ENCODE data around the gene INS. TPM values are rescaled to one million over a fixed set of nuclear protein-coding genes. Genes with fewer than 3 reads are reported as not detected.

INS gene
- total and polyA plus RNA-seq, 2 of the 4 experiments (the other 2 are of a cell fraction): not detected

DNA sequence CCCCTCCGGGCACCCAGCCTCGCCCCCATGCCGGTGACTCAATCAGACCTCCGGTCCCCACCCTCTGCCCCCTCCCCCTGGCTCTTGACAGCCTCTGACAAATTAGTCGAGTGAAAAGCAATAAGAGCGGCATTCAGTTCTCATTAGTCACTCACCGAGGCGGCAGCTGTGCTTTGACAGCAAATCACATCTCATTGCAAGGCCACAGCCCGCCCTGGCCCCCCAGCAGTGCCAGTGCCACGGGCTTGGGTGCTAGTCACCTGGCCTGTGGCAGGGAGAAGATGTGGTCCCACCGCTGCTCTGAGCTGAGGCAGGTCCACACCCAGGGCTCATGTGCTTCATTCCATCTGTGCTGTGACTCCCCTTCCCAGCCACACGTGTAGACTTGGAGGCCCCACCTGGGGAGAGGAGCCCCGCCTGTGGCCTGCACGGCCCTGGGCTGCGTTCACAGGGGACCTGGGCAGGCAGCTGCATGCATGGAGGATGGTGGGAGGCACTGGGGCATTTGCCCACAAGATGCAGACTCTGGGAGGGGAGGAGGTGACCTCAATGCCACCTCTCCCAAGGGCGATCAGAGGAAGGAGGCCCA lies 18.0 kb upstream of the INS start:
- dilution Hi-C loops (cut with HindIII; ENCODE audit: low sequenced_read_pairs, unreplicated experiment): no loop called here
- ChIA-PET CTCF (no interaction called here), POLR2A (ENCODE audit: unreplicated experiment) (no interaction called here)
- Histone ChIP-seq H4K91ac (ENCODE audit: insufficient read depth, low read depth, low read length) (no peak overlapping the region), H3K23ac (ENCODE audit: low read depth, low read length) (no peak overlapping the region), H3K27me3 (ENCODE audit: control insufficient read depth, insufficient read depth, low read length) (peaks cover 7% of the 10 kb centered on the region; the same call in 1 of the 2 replicates), H2BK5ac (ENCODE audit: low read depth, low read length, poor library complexity, severe bottlenecking) (no peak overlapping the region), H2BK15ac (ENCODE audit: low read depth, low read length) (no peak overlapping the region), H4K5ac (ENCODE audit: low read depth, low read length) (no peak overlapping the region), H2BK120ac (ENCODE audit: low read depth, low read length) (no peak overlapping the region), H2BK20ac (ENCODE audit: low read depth, low read length) (no peak overlapping the region), H3K4me1 (ENCODE audit: control insufficient read depth, insufficient read depth, low read length) (no peaks in the 10 kb centered on the region), H3K36me3 (ENCODE audit: control insufficient read depth, insufficient read depth, low read length) (no peaks in the 10 kb centered on the region), H3K4ac (ENCODE audit: low read depth, low read length) (no peak overlapping the region), H2AFZ (replicated peaks; ENCODE audit: low read length, poor library complexity) (peak overlapping the region; percentile 74), H4K8ac (ENCODE audit: low read depth in 2 of 2, low read length in 2 of 2) (no peak overlapping the region), H3K9me3 (ENCODE audit: control insufficient read depth, insufficient read depth, low read length) (no peaks in the 10 kb centered on the region), H3K14ac (replicated peaks; ENCODE audit: low read depth, low read length) (no peak overlapping the region), H4K20me1 (ENCODE audit: insufficient read depth, low read length) (no peaks in the 10 kb centered on the region), H3K79me1 (ENCODE audit: low read depth in 1 of 2, low read length in 2 of 2) (no peaks in the 10 kb centered on the region), H3K4me2 (ENCODE audit: low read depth, low read length) (no peak overlapping the region), H3K9me1 (ENCODE audit: insufficient read depth, low read length) (peaks cover 6% of the 10 kb centered on the region), H3K4me3 (ENCODE audit: insufficient read depth, low read depth, low read length) (no peak overlapping the region), H3K56ac (ENCODE audit: extremely low read depth, insufficient read depth, low read length) (no peak overlapping the region), H2AK5ac (ENCODE audit: low read depth, low read length) (no peak overlapping the region), H3K27ac (ENCODE audit: insufficient read depth, low read length) (no peak overlapping the region), H2AK9ac (replicated peaks; ENCODE audit: low read depth, low read length, poor library complexity) (peak overlapping the region; percentile 70), H3K18ac (ENCODE audit: low read depth, low read length) (no peak overlapping the region), H3K9ac (ENCODE audit: low read depth, low read length) (no peak overlapping the region)
- intact Hi-C loops (cut with micrococcal nuclease): no loop called here
- no TSS peak for BruUV-seq (replicated peaks)
- WGBS, 2 experiments (ENCODE audit: extremely low coverage in 2 of 2, insufficient read length in 1 of 2): 30% methylated on average over 4 of the region's 16 CpGs; no CpG with 5 or more reads in 1 of the 2 experiments
- in situ Hi-C loops (cut with MboI; ENCODE audit: low sequenced_read_pairs): loop anchor here (25.0 kb wide), 1 partner anchor 708 kb away; the partner anchor contains the start of gene CDKN1C
- ATAC-seq (ENCODE audit: low read depth): peak; percentile 27
- peak; percentile 37 for DNase-seq
- TF ChIP-seq, protein P1, sequence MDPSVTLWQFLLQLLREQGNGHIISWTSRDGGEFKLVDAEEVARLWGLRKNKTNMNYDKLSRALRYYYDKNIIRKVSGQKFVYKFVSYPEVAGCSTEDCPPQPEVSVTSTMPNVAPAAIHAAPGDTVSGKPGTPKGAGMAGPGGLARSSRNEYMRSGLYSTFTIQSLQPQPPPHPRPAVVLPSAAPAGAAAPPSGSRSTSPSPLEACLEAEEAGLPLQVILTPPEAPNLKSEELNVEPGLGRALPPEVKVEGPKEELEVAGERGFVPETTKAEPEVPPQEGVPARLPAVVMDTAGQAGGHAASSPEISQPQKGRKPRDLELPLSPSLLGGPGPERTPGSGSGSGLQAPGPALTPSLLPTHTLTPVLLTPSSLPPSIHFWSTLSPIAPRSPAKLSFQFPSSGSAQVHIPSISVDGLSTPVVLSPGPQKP (IDR thresholded peaks at IDR 0.05; ENCODE audit: borderline replicate concordance, low read depth, low read length): no peak
- TF ChIP-seq RAD21 (IDR thresholded peaks at IDR 0.05; ENCODE audit: low read length): no peak
- TF ChIP-seq, protein P2, sequence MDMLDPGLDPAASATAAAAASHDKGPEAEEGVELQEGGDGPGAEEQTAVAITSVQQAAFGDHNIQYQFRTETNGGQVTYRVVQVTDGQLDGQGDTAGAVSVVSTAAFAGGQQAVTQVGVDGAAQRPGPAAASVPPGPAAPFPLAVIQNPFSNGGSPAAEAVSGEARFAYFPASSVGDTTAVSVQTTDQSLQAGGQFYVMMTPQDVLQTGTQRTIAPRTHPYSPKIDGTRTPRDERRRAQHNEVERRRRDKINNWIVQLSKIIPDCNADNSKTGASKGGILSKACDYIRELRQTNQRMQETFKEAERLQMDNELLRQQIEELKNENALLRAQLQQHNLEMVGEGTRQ (IDR thresholded peaks at IDR 0.05; ENCODE audit: low read depth, low read length): peak; percentile 41; the same call in 1 of the 2 replicates
- TF ChIP-seq MXI1 (IDR thresholded peaks at IDR 0.05; ENCODE audit: borderline replicate concordance, low read depth, low read length): no peak
- no peak for TF ChIP-seq MAZ (IDR thresholded peaks at IDR 0.05; ENCODE audit: borderline replicate concordance, low read depth, low read length)
- no peak for TF ChIP-seq SMC3 (IDR thresholded peaks at IDR 0.05; ENCODE audit: low read depth, low read length)
- TF ChIP-seq CHD1 (IDR thresholded peaks at IDR 0.05; ENCODE audit: low read depth, low read length): no peak
- no peak for TF ChIP-seq RFX5 (IDR thresholded peaks at IDR 0.05; ENCODE audit: low read depth, low read length)

All from IMR-90 (cell line).